ENCODE results near the gene UAP1L1.

GRCh38 chr9:137045294-137046087, 31.8 kb upstream of the UAP1L1 start:
- no peak for TF ChIP-seq POLR2AphosphoS5 (IDR thresholded peaks at IDR 0.05; ENCODE audit: low read depth, low read length)
- no peak for TF ChIP-seq SPI1 (IDR thresholded peaks at IDR 0.05; ENCODE audit: low read depth, low read length)
- TF ChIP-seq POLR2A (IDR thresholded peaks at IDR 0.05; ENCODE audit: low read depth, low read length): no peak
- TF ChIP-seq TAF1 (IDR thresholded peaks at IDR 0.05; ENCODE audit: low read depth, low read length): no peak

All from GM12891 (cell line).